Lung (tissue), 12 donors: ENCODE measurements around the gene APOBEC2. TPM values are rescaled to one million over a fixed set of nuclear protein-coding genes. Genes with fewer than 3 reads are reported as not detected.

ENCODE experiments used
- ATAC-seq: fragments of 200-7000 bp; cut with Tn5 transposase; one replicate; pipeline ENCODE4 v1.9.1; 2020; ENCODE audit warnings: moderate number of reproducible peaks; ENCODE audit not compliant: insufficient read depth, low FRiP score
- DNase-seq, 3 donors: peaks; one replicate each; pipeline ENCODE4 v3.0.0-alpha.2; 2013 to 2017
- H3K27ac ChIP-seq, 2 donors: one replicate each; pipeline ENCODE4 v1.5.1; 2013; ENCODE audit warnings: mild to moderate bottlenecking in 2 of 2, moderate library complexity in 2 of 2, control low read depth in 1 of 2, inconsistent platforms in 1 of 2, low read depth in 1 of 2, low read length in 1 of 2
- H3K27me3 ChIP-seq, 3 donors: one replicate each; pipeline ENCODE4 v1.5.1; 2013; ENCODE audit warnings: low read length in 2 of 3; ENCODE audit not compliant: control insufficient read depth in 3 of 3, insufficient read depth in 3 of 3
- H3K36me3 ChIP-seq, 4 donors: one replicate each; pipeline ENCODE4 v1.5.1; 2013; ENCODE audit warnings: low read length in 4 of 4, mild to moderate bottlenecking in 1 of 4, moderate library complexity in 1 of 4; ENCODE audit not compliant: control insufficient read depth in 4 of 4, insufficient read depth in 4 of 4
- H3K4me1 ChIP-seq, 5 donors: one replicate each; pipeline ENCODE4 v1.5.1; 2013; ENCODE audit warnings: low read length in 5 of 5, mild to moderate bottlenecking in 2 of 5, moderate library complexity in 1 of 5; ENCODE audit not compliant: control insufficient read depth in 5 of 5, insufficient read depth in 5 of 5
- H3K4me3 ChIP-seq: one replicate; pipeline ENCODE4 v1.5.1; 2013; ENCODE audit warnings: mild to moderate bottlenecking, control low read depth, moderate library complexity
- H3K9ac ChIP-seq, 2 donors: one replicate each; pipeline ENCODE4 v1.5.1; 2013; ENCODE audit warnings: low read length in 2 of 2, control low read depth in 1 of 2; ENCODE audit not compliant: insufficient read depth in 1 of 2
- H3K9me3 ChIP-seq, 4 donors: one replicate each; pipeline ENCODE4 v1.5.1; 2013; ENCODE audit warnings: low read length in 3 of 4, mild to moderate bottlenecking in 1 of 4, moderate library complexity in 1 of 4; ENCODE audit not compliant: control insufficient read depth in 4 of 4, insufficient read depth in 3 of 4
- CTCF ChIP-seq: IDR thresholded peaks from 2 replicates; pipeline ENCODE4 v1.5.1; 2012; ENCODE audit warnings: mild to moderate bottlenecking; ENCODE audit errors: control extremely low read depth, extremely low read depth
- WGBS, 2 donors: extraction: QIAGEN DNeasy Blood & Tissue Kit; methylation state at CpG; one replicate each; pipeline ENCODE4 v1.1.7; 2013; 5-methylcytosine and 5-hydroxymethylcytosine counted together
- polyA plus RNA-seq, 2 donors: library from polyadenylated mRNA; stranded (reverse); fragments of 200-250 nt; gene quantifications; one replicate each; pipeline ENCODE4 v1.2.1, GENCODE V29; 2013
- total RNA-seq, 2 donors: library from RNA; depleted of rRNA in 1 of 2; stranded (reverse); fragments of >200 nt in 1 of 2; gene quantifications; one replicate each; pipeline ENCODE4 v1.2.1, GENCODE V29; 2014 to 2021
- donor health status: control.
- donor health status: control.
- donor health status: Bipolar disorder and iron deficiency.
- donor health status: healthy.
- donor health status: DM: yes; HTN: yes; CAD: no.

Gene APOBEC2
- total and polyA plus RNA-seq, 4 donors, result 0.10 to 0.51 (median 0.37) TPM

- Histone ChIP-seq H3K27me3 (no peaks in the 10 kb centered on the region), H3K9ac (no peak overlapping the region), H3K36me3 (peaks cover 45 to 79% (median 57%) of the 10 kb centered on the region in 4 donors), H3K4me1 (peaks cover 0 to 2% (median 0%) of the 10 kb centered on the region in 5 donors), H3K9me3 (no peaks in the 10 kb centered on the region), H3K4me3 (no peak overlapping the region), H3K27ac (no peak overlapping the region)
- no peak for TF ChIP-seq CTCF
- WGBS, 2 donors, result 95 to 98% methylated on average over 6 of the region's 6 CpGs
- ATAC-seq (no peak), DNase-seq (no peak)
Measured at GRCh38 chr6:41093729-41094128, 40.7 kb downstream of the APOBEC2 start.

- peaks cover 45 to 61% (median 53%) of the 10 kb centered on the region in 4 donors for H3K36me3 ChIP-seq
- 87 to 88% methylated on average over 5 of the region's 5 CpGs for WGBS, 2 donors
- no peak overlapping the region for H3K27ac ChIP-seq
Measured at GRCh38 chr6:41097467-41098090, 44.6 kb downstream of the APOBEC2 start.

GRCh38 chr6:41098366-41098765 is 45.4 kb downstream of the APOBEC2 start:
- DNase-seq, result no peak
- Histone ChIP-seq H3K9ac (no peak overlapping the region), H3K4me3 (no peak overlapping the region), H3K4me1 (peaks cover 0 to 2% (median 0%) of the 10 kb centered on the region in 5 donors), H3K36me3 (peaks cover 41 to 54% (median 48%) of the 10 kb centered on the region in 4 donors), H3K9me3 (no peaks in the 10 kb centered on the region), H3K27me3 (no peaks in the 10 kb centered on the region), H3K27ac (no peak overlapping the region)
- WGBS, 2 donors, result 79 to 80% methylated on average over 3 of the region's 3 CpGs
- no peak for ATAC-seq
- TF ChIP-seq CTCF, result no peak

More at GRCh38 chr6:41097467-41098090, 44.6 kb downstream of the APOBEC2 start:
- Histone ChIP-seq H3K4me3 (no peak overlapping the region), H3K9ac (no peak overlapping the region), H3K4me1 (peaks cover 0 to 2% (median 0%) of the 10 kb centered on the region in 5 donors), H3K9me3 (no peaks in the 10 kb centered on the region), H3K27me3 (no peaks in the 10 kb centered on the region)
- ATAC-seq, result no peak
- no peak for TF ChIP-seq CTCF
- peak in 1 of 3 donors; percentile 22 for DNase-seq
